Karpas-422 (cell line): Measurements from ENCODE around the gene AKAP5. TPM values are rescaled to one million over a fixed set of nuclear protein-coding genes. Genes with fewer than 3 reads are reported as not detected.

Experiments used
- DNase-seq: peaks from one replicate; pipeline ENCODE4 v3.0.0-alpha.2; 2015
- H2AFZ ChIP-seq: fragments of 200-600 bp; sonication (generic); 2 replicates; pipeline ENCODE4 v1.6.1; 2014; ENCODE audit warnings: antibody characterized with exemption, low read length, mixed read lengths
- H3K27ac ChIP-seq: fragments of 200-600 bp; sonication (generic); 2 replicates; pipeline ENCODE4 v1.5.1; 2014; ENCODE audit warnings: mild to moderate bottlenecking, low read length, moderate library complexity
- H3K27me3 ChIP-seq: fragments of 200-600 bp; sonication (generic); 2 replicates; pipeline ENCODE4 v1.6.1; 2014; ENCODE audit warnings: low read length, mixed read lengths
- H3K36me3 ChIP-seq: fragments of 200-600 bp; sonication (generic); 2 replicates; pipeline ENCODE4 v1.6.1; 2014; ENCODE audit warnings: low read length, mixed read lengths; ENCODE audit not compliant: insufficient read depth
- H3K4me1 ChIP-seq: fragments of 200-600 bp; sonication (generic); 2 replicates; pipeline ENCODE4 v1.6.1; 2014; ENCODE audit warnings: mild to moderate bottlenecking, low read length, mixed read lengths
- H3K4me2 ChIP-seq: fragments of 200-600 bp; sonication (generic); 2 replicates; pipeline ENCODE4 v1.6.1; 2014; ENCODE audit warnings: low read length, low read depth, mild to moderate bottlenecking; ENCODE audit not compliant: poor library complexity, severe bottlenecking
- H3K4me3 ChIP-seq: fragments of 200-600 bp; sonication (generic); 2 replicates; pipeline ENCODE4 v1.5.1; 2014; ENCODE audit warnings: mild to moderate bottlenecking, antibody characterized with exemption, low read length, mixed read lengths
- H3K79me2 ChIP-seq: fragments of 200-600 bp; sonication (generic); 2 replicates; pipeline ENCODE4 v1.6.1; 2014; ENCODE audit warnings: mild to moderate bottlenecking, low read length, mixed read lengths
- H3K9ac ChIP-seq: fragments of 200-600 bp; sonication (generic); 2 replicates; pipeline ENCODE4 v1.6.0; 2014; ENCODE audit warnings: low read length
- H3K9me2 ChIP-seq: fragments of 200-600 bp; sonication (generic), shearing (Covaris generic); replicated peaks from 2 replicates; pipeline ENCODE4 v1.6.0; 2014; ENCODE audit warnings: mild to moderate bottlenecking, low read length, moderate library complexity; ENCODE audit not compliant: insufficient read depth
- H3K9me3 ChIP-seq: fragments of 300-700, 200-600 bp; sonication (generic); 2 replicates; pipeline ENCODE4 v1.6.1; 2014; ENCODE audit warnings: low read length, mixed read lengths
- H4K20me1 ChIP-seq: fragments of 200-600 bp; sonication (generic); 2 replicates; pipeline ENCODE4 v1.6.1; 2014; ENCODE audit warnings: mild to moderate bottlenecking, antibody characterized with exemption, low read length, low read depth; ENCODE audit not compliant: insufficient read depth
- total RNA-seq: library from RNA; depleted of rRNA; stranded (reverse); fragments of >200 nt; shearing (Covaris generic); gene quantifications from 2 replicates; pipeline ENCODE4 v1.2.3, GENCODE V29; 2014; ENCODE audit warnings: low replicate concordance

AKAP5 gene
- total RNA-seq, 1 experiment from 2014 or later: 0.56 TPM

DNA sequence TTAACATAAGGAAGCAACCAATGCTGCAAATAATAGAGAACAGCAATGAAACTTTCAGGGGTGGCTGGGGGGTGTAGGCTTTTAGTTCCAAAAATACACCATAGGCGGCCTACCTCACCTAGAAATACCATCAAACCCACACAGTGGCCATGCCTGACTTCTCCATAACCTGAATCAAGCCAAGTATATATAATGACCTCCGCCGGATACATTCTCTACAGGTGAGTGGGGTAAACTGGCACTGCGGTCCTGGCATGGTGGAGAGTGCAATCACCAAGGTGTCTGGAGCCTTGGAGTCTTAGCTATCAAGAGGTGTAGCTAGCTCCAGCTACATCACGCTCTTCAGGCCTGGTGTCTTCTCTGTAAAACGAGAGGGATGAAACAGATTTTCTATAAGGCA lies 37.2 kb downstream of the AKAP5 start:
- H4K20me1 ChIP-seq: no peaks in the 10 kb centered on the region; the same call in 1 of the 2 replicates
- peak; percentile 72 for DNase-seq
- H3K27ac ChIP-seq: peak overlapping the region; percentile 96
- H3K9ac ChIP-seq: peak overlapping the region; percentile 97
- peak overlapping the region; percentile 77 for H3K4me3 ChIP-seq
- peaks cover 79% of the 10 kb centered on the region for H3K79me2 ChIP-seq
- H3K9me3 ChIP-seq: no peaks in the 10 kb centered on the region
- H3K9me2 ChIP-seq: no peaks in the 10 kb centered on the region
- peak overlapping the region; percentile 98 for H3K4me2 ChIP-seq
- peaks cover 51% of the 10 kb centered on the region for H3K4me1 ChIP-seq
- H2AFZ ChIP-seq: no peak overlapping the region
- no peaks in the 10 kb centered on the region for H3K27me3 ChIP-seq
- peaks cover 11% of the 10 kb centered on the region for H3K36me3 ChIP-seq

DNA sequence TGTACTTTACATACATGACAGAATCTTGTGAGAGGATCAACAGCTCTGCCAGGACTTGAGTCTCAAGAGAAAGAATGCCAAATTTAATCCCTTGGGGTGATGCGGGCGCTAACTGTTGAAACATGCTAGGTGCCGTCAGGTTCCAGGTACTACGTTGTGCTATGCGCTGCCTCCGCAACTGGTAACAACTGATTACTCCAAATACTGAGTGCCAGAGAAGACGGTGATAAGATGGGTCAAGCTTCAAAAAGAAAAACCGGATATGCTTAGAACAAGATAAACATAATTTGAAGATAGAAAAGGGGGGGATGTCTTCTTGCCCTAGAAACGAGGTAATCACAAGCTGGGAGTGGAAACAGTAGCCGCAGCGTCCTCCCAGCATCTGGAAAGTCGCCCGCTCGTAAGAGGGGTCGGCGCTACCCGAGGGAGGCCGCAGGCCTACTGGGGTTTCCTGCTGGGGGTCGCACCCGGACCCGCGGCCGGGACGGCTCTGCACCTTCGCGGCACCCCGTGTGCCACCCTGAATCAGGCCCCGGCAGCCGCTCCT lies 37.7 kb downstream of the AKAP5 start:
- peaks cover 79% of the 10 kb centered on the region for H3K79me2 ChIP-seq
- peak overlapping the region; percentile 77 for H3K4me3 ChIP-seq
- peak; percentile 81 for DNase-seq
- peak overlapping the region; percentile 98 for H3K4me2 ChIP-seq
- H3K27me3 ChIP-seq: no peaks in the 10 kb centered on the region
- peak overlapping the region; percentile 27; the same call in 1 of the 2 replicates for H2AFZ ChIP-seq
- H4K20me1 ChIP-seq: no peaks in the 10 kb centered on the region; the same call in 1 of the 2 replicates
- peak overlapping the region; percentile 97 for H3K9ac ChIP-seq
- no peaks in the 10 kb centered on the region for H3K9me3 ChIP-seq
- no peaks in the 10 kb centered on the region for H3K9me2 ChIP-seq
- H3K4me1 ChIP-seq: peaks cover 52% of the 10 kb centered on the region
- peak overlapping the region; percentile 96 for H3K27ac ChIP-seq
- peaks cover 11% of the 10 kb centered on the region for H3K36me3 ChIP-seq

DNA sequence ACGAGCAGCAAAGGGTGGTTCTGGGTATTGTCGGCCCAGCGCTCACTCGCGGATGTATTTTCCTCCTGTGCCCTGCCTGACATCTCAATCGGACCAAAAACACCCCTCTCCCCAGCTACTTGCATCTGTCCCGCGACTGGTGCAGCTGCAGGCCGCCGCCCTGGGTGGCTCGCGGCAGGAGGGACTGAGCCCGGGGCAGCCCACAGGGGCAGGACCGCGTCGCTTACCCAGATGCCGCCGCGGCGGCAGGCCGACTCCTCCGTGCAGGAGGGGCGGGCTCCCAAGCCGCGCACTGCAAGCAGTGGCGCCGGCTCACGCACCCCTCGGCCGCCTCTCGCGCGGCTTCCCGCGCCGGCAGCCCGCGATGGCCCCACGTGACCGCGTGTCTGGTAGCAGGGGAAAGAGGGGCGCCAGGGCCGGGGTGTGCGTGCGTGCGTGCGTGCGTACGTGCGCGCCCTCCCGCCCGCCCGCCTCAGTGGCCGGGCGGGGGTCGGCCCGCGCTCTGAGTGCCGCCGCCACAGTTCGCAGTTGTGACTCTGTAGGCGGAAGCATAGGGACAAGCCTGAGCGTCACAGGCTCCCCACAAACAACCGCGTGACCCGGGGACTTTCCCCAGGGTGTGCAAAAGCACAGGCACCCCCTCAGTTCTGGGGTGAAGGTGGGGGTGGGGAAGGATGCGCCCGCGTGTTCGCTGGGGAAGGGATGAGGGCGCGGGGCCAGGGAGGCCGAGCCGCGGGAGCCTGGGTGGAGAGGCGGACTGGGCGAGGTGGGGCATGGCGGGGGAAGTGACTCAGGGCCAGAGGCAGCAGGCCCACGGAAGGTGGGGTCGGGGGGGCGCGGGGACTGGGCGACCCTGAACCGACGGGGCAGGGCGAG lies 38.4 kb downstream of the AKAP5 start, which contains the start of gene ZBTB25:
ZBTB25 (minus strand) TSS at position 405 of the 876 bp plus-strand sequence. CDS start 13,305 bp downstream, outside the sequence.
- Histone ChIP-seq H3K27me3 (no peaks in the 10 kb centered on the region), H3K36me3 (peaks cover 11% of the 10 kb centered on the region), H3K79me2 (peaks cover 83% of the 10 kb centered on the region), H3K4me1 (peaks cover 59% of the 10 kb centered on the region), H3K4me3 (peak within 1 kb of the TSS; percentile 77), H4K20me1 (no peaks in the 10 kb centered on the region; the same call in 1 of the 2 replicates), H3K4me2 (peak within 1 kb of the TSS; percentile 98), H3K9me2 (no peaks in the 10 kb centered on the region), H3K9ac (peak within 1 kb of the TSS; percentile 97), H2AFZ (peak within 1 kb of the TSS; percentile 27; the same call in 1 of the 2 replicates), H3K27ac (peak within 1 kb of the TSS; percentile 96), H3K9me3 (no peaks in the 10 kb centered on the region)
- DNase-seq: peak; percentile 99

DNA sequence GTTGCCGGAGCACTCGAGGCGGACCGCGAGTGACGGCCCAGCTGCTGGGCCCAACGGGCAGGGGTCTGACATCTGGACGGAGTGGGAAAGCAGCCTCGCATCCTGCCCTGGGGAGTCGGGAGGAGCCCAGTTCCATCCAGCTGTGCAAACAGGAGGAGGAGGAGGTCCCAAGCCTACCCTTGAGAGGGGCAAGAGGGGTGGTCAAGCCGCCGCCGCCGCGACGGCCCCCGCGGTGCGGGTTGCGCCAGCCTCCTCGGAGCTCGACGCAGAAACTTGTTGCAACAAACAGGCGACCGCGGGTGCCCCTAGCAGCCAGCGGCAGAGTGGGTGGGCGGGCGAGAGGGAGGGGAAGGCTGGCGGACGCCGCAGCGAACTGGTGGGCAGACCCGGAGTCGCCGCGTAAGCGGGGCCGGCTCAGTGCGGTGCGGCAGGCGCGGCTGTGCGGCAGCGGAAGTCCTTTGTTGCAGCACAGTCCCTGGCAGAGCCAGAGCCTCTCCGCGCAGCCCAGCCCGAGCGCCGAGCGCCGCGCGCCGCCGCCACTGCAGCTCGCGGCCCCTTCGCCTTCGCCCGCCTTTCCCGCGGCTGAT lies 39.1 kb downstream of the AKAP5 start, which contains the start of gene ZBTB1:
ZBTB1 (plus strand) TSS at position 461 of the 587 bp plus-strand sequence. CDS start 16,735 bp downstream, outside the sequence.
- Histone ChIP-seq H3K4me3 (peak within 1 kb of the TSS; percentile 77), H3K36me3 (peaks cover 7% of the 10 kb centered on the region), H3K27ac (peak within 1 kb of the TSS; percentile 96), H4K20me1 (no peaks in the 10 kb centered on the region; the same call in 1 of the 2 replicates), H3K9me3 (no peaks in the 10 kb centered on the region), H2AFZ (peak within 1 kb of the TSS; percentile 13; the same call in 1 of the 2 replicates), H3K27me3 (no peaks in the 10 kb centered on the region), H3K9ac (peak within 1 kb of the TSS; percentile 97), H3K4me1 (peaks cover 66% of the 10 kb centered on the region), H3K79me2 (peaks cover 83% of the 10 kb centered on the region), H3K4me2 (peak within 1 kb of the TSS; percentile 98), H3K9me2 (no peaks in the 10 kb centered on the region)
- DNase-seq: peak; percentile 94

DNA sequence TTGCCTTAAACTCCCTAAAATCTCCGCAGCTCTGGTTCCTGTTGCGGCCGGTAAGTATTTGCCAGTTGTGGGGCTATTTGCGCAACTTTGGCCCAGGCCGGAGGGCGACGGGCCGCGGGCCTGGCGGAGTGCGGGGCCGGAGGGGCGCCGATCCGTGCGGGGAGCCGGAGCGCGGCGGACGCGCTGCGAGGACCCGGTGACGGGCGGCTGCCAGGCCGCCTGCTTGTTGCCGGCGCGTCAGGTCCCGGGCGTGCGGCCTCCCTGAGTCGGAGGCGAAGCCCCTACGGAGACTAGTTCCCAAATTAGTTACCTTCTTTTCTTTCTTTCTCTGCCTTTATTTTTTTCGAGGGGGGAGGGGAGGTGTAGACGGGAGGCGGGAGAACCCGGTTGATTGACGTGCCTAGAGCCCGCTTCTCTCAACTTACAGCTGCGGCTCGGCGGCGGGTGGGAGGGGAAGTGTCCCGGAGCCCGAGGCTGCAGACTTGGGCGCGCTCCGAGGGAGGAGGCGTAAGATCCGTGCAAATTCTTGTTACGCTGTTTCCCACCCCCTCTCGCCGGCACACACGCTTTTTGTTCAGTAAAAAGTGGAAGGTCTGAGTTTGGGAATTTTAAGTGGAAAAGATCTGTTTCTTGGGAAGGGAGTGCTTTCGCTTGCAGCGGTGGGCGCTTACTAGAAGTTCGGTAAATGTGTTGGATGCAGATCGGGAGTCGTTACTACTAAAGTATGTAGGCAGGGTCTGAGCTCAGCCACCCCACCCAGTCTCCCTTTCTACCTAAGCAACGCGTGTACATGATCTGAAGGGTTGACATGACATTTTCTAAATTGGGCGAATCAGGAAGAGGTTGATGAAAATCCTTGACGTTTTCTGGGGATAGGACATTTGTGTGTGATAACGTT lies 39.8 kb downstream of the AKAP5 start:
- Histone ChIP-seq H3K9me2 (no peaks in the 10 kb centered on the region), H3K27me3 (no peaks in the 10 kb centered on the region), H3K4me2 (peak overlapping the region; percentile 98), H3K9ac (peak overlapping the region; percentile 97), H3K9me3 (no peaks in the 10 kb centered on the region), H3K4me3 (peak overlapping the region; percentile 77), H4K20me1 (no peaks in the 10 kb centered on the region; the same call in 1 of the 2 replicates), H3K36me3 (no peaks in the 10 kb centered on the region; the same call in 1 of the 2 replicates), H3K79me2 (peaks cover 82% of the 10 kb centered on the region), H3K4me1 (peaks cover 68% of the 10 kb centered on the region), H2AFZ (peak overlapping the region; percentile 13; the same call in 1 of the 2 replicates), H3K27ac (peak overlapping the region; percentile 96)
- DNase-seq: peak; percentile 99

DNA sequence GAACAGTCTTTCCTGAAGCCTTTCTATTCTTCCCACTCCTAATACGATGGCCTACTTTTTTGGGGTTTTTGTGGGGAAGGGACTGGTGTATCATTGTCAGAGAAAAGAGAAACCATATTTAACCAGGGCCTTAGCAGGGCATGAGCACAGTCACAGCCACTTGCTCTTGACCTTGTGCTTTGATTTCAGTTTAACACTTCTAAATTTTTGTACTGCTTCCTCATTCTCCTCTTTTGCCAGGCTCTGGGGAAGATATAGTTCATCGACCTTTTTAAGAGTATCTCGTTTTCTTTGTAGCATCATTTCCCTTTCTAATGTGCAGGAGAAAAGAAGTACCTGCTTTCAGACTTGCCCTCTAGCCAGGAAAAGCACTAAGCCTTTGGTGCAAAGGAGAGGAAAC lies 41.4 kb downstream of the AKAP5 start:
- peak overlapping the region; percentile 98 for H3K4me2 ChIP-seq
- peaks cover 82% of the 10 kb centered on the region for H3K79me2 ChIP-seq
- H3K4me1 ChIP-seq: peaks cover 68% of the 10 kb centered on the region
- no peaks in the 10 kb centered on the region; the same call in 1 of the 2 replicates for H3K36me3 ChIP-seq
- H2AFZ ChIP-seq: no peak overlapping the region
- H3K4me3 ChIP-seq: peak overlapping the region; percentile 77
- no peaks in the 10 kb centered on the region; the same call in 1 of the 2 replicates for H4K20me1 ChIP-seq
- no peaks in the 10 kb centered on the region for H3K27me3 ChIP-seq
- no peaks in the 10 kb centered on the region for H3K9me3 ChIP-seq
- DNase-seq: peak; percentile 82
- H3K27ac ChIP-seq: peak overlapping the region; percentile 96
- no peaks in the 10 kb centered on the region for H3K9me2 ChIP-seq
- peak overlapping the region; percentile 97 for H3K9ac ChIP-seq

DNA sequence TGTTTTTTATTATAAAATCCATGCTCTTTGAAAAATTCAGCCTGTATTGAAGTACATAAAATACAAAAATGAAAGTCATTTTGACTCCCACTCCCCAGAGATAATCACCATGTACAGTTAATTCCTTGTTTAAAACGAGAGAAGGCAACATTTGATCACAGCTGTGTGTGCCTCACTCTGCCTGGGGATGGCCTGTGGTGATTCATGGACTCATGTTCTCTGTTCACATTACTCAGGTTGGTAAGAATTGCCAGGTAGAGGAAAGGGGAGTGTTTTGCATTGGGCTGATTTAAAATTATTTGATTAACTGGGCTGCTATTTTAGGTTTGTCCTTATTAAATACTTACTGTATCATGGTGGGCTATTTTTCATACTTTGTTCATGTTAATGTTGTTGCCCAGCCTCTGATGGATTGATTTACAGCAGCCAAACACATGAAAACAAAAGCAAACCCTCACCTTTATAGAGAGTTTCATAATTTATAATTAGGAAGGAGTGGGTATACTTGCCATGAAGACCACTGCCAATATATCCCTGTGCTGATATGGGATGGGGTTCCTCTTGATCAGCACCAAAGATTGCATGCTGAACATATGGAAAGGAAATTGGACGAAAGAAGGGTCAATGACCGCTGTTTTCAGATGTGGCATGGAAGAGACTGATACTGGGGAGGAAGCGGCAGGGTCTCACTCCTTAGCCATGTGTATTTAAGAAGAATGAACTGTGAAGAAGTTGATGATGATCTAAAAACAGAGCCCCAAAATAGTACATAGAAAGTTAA lies 42.3 kb downstream of the AKAP5 start:
- peak overlapping the region; percentile 96 for H3K27ac ChIP-seq
- peak overlapping the region; percentile 97 for H3K9ac ChIP-seq
- H3K4me3 ChIP-seq: peak overlapping the region; percentile 77
- H2AFZ ChIP-seq: no peak overlapping the region
- H3K4me1 ChIP-seq: peaks cover 65% of the 10 kb centered on the region
- H3K9me3 ChIP-seq: no peaks in the 10 kb centered on the region
- H3K4me2 ChIP-seq: peak overlapping the region; percentile 98
- peaks cover 2% of the 10 kb centered on the region for H4K20me1 ChIP-seq
- no peaks in the 10 kb centered on the region for H3K27me3 ChIP-seq
- DNase-seq: peak; percentile 75
- H3K79me2 ChIP-seq: peaks cover 82% of the 10 kb centered on the region
- H3K36me3 ChIP-seq: no peaks in the 10 kb centered on the region; the same call in 1 of the 2 replicates
- no peaks in the 10 kb centered on the region for H3K9me2 ChIP-seq
